ENCODE data around the gene DLK1. TPM values are rescaled to one million over a fixed set of nuclear protein-coding genes. Genes with fewer than 3 reads are reported as not detected.

DLK1 gene
- total RNA-seq, 1 experiment from 2014 or later, result 3.3 TPM

- POLR2A ChIA-PET, result no interaction called here
- Mint-ChIP-seq H3K9me3 (peaks cover 12% of the 10 kb centered on the region), H3K27me3 (ENCODE audit: low read depth) (no peaks in the 10 kb centered on the region), H3K4me1 (no peaks in the 10 kb centered on the region), H3K4me3 (no peak overlapping the region), H3K27ac (no peak overlapping the region), H3K36me3 (no peaks in the 10 kb centered on the region)
- CTCF ChIA-PET, result no interaction called here
- ATAC-seq, result no peak
- no peak for DNase-seq (ENCODE audit: low spot score)
- no peak for TF ChIP-seq MAX (CRISPR knock-in tag; IDR thresholded peaks at IDR 0.05)
- no peak for TF ChIP-seq ZNF121 (CRISPR knock-in tag; IDR thresholded peaks at IDR 0.05)
- no peak for TF ChIP-seq CTCF (IDR thresholded peaks at IDR 0.05)
- TF ChIP-seq TCF7 (CRISPR knock-in tag; IDR thresholded peaks at IDR 0.05; ENCODE audit: low read depth), result no peak
- no peak for TF ChIP-seq HMGXB4 (CRISPR knock-in tag; IDR thresholded peaks at IDR 0.05)
- TF ChIP-seq MYBL2 (CRISPR knock-in tag; IDR thresholded peaks at IDR 0.05), result no peak
- no peak for TF ChIP-seq GABPB1 (CRISPR knock-in tag; IDR thresholded peaks at IDR 0.05)
- no peak for TF ChIP-seq ZNF232 (CRISPR knock-in tag; IDR thresholded peaks at IDR 0.05)
- no peak for TF ChIP-seq ZNF671 (CRISPR knock-in tag; IDR thresholded peaks at IDR 0.05)
- no peak for TF ChIP-seq IRF1 (CRISPR knock-in tag; IDR thresholded peaks at IDR 0.05)
These were observed 12.0 kb downstream of the DLK1 start for GRCh38 chr14:100738704-100739131.

GRCh38 chr14:100739306-100739705 is 12.6 kb downstream of the DLK1 start:
- no peak overlapping the region for H3K4me3 Mint-ChIP-seq
- TF ChIP-seq USF2 (CRISPR knock-in tag; IDR thresholded peaks at IDR 0.05) (no peak), ATF2 (CRISPR knock-in tag; IDR thresholded peaks at IDR 0.05; ENCODE audit: borderline replicate concordance, low read depth) (no peak), ZNF425 (CRISPR knock-in tag; conservative IDR thresholded peaks at IDR 0.05) (no peak), CBFB (CRISPR knock-in tag; IDR thresholded peaks at IDR 0.05; ENCODE audit: low read depth) (no peak), ZNF138 (CRISPR knock-in tag; conservative IDR thresholded peaks at IDR 0.05) (no peak), MXD4 (CRISPR knock-in tag; IDR thresholded peaks at IDR 0.05; ENCODE audit: borderline replicate concordance) (no peak)
- DNase-seq (ENCODE audit: low spot score), result no peak
- H3K27me3 Mint-ChIP-seq (ENCODE audit: low read depth), result no peaks in the 10 kb centered on the region
- H3K36me3 Mint-ChIP-seq, result no peaks in the 10 kb centered on the region
- no peak for ATAC-seq
- ChIA-PET CTCF (no interaction called here), POLR2A (no interaction called here)
- peaks cover 12% of the 10 kb centered on the region for H3K9me3 Mint-ChIP-seq
- H3K4me1 Mint-ChIP-seq, result no peaks in the 10 kb centered on the region
- no peak overlapping the region for H3K27ac Mint-ChIP-seq
